Smooth muscle cell of the pulmonary artery (primary cell): ENCODE measurements around the gene PI4KA. TPM values are rescaled to one million over a fixed set of nuclear protein-coding genes. Genes with fewer than 3 reads are reported as not detected.

Experiments used
- total RNA-seq: library from RNA; depleted of rRNA; stranded (reverse); fragments of >200 nt; gene quantifications from 2 replicates; pipeline ENCODE4 v1.2.3, GENCODE V29; 2014

The PI4KA gene
- total RNA-seq: 55.6 and 63.8 TPM in 2 replicates

GRCh38 chr22:20858615-20859416 is at the start of gene PI4KA, which contains the start of gene SNAP29:
Gene PI4KA (minus strand): TSS chr22:20858811. CDS start chr22:20858725, 86 bp downstream.
Gene SNAP29 (plus strand): TSS chr22:20859007. CDS start chr22:20859111, 104 bp downstream.

DNA sequence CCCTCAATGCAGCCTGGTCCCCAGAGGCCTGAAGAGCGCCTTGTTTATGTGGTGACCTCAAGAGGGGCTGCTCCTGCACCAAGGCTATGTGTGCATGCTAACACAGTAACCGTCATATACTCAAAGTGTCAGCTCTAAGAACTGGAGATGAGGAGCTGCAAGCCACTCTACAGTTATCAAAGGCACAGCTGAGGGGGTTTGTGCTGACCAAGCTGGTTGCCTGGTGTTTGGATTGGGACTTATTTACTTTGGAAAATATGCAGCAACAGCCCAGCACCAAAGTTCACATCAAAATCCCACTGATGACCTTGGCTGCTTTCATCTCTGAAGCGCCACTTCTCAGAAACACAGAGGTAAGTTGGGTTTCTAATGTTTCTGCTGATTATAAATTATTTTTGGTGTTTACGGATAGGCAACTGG is 84.8 kb downstream of the PI4KA start, which contains the start of gene SERPIND1:
Gene SERPIND1, plus strand, starts transcription at position 321 of the 420 bp plus-strand sequence. CDS start 5,200 bp downstream, outside the sequence.

Other genes starting within 250 kb of the PI4KA start
- not detected in 2 replicates for gene SERPIND1, start 84.7 kb downstream of the PI4KA start, total RNA-seq
- 9.2 and 9.3 TPM in 2 replicates for gene SNAP29, start 196 bp upstream of the PI4KA start, total RNA-seq
- gene CRKL, start 58.6 kb upstream of the PI4KA start, total RNA-seq: 51.7 and 53.8 TPM in 2 replicates
- gene AIFM3, start 108.4 kb upstream of the PI4KA start, total RNA-seq: 0.52 and 0.56 TPM in 2 replicates
- gene LZTR1, start 123.5 kb upstream of the PI4KA start, total RNA-seq: 75.3 and 97.5 TPM in 2 replicates
- gene THAP7, start 143.3 kb upstream of the PI4KA start, total RNA-seq: 21.3 and 21.4 TPM in 2 replicates
- 10.2 and 20.8 TPM in 2 replicates for gene P2RX6, start 156.4 kb upstream of the PI4KA start, total RNA-seq
- gene SLC7A4, start 173.8 kb upstream of the PI4KA start, total RNA-seq: 0.30 and 1.1 TPM in 2 replicates
- 0.07 TPM in 1 of 2 replicates, not detected in the other for gene LRRC74B, start 187.1 kb upstream of the PI4KA start, total RNA-seq